GF-D8 (cell line): Measurements from ENCODE around the gene ADRA2B.
"Not testable (repeated sequence)": the region's sequence is repeated elsewhere in the genome, so short reads cannot be mapped to it uniquely, and the experiment has no call there.

Source experiments
- DNase-seq: peaks from one replicate; lab custom pipeline; 2025; lab: John Stamatoyannopoulos, UW

The ADRA2B gene

GRCh38 chr2:96065954-96066353, 50.4 kb downstream of the ADRA2B start:
- not testable (repeated sequence) for DNase-seq

- no peak for DNase-seq
Observed at GRCh38 chr2:96065381-96065930, 50.9 kb downstream of the ADRA2B start.

- DNase-seq = not testable (repeated sequence)
Observed at GRCh38 chr2:96064760-96065159, 51.6 kb downstream of the ADRA2B start.

GRCh38 chr2:96064047-96064675, 52.2 kb downstream of the ADRA2B start:
- DNase-seq = not testable (repeated sequence)

- DNase-seq = not testable (repeated sequence)
Observed at GRCh38 chr2:96063116-96063899, 53.1 kb downstream of the ADRA2B start.
